Stimulated activated CD8-positive, alpha-beta memory T cell treated with anti-CD3 and anti-CD28 coated beads, Interleukin-4, amount 100 ng/mL, for 4 hours (primary cell): Measurements from ENCODE around the gene UBE2C.

Experiments
- DNase-seq, 2 donors: peaks; one replicate each; pipeline ENCODE4 v3.0.0-alpha.2; 2020; ENCODE audit warnings: low read depth in 2 of 2, low spot score in 1 of 2

The UBE2C gene

DNA sequence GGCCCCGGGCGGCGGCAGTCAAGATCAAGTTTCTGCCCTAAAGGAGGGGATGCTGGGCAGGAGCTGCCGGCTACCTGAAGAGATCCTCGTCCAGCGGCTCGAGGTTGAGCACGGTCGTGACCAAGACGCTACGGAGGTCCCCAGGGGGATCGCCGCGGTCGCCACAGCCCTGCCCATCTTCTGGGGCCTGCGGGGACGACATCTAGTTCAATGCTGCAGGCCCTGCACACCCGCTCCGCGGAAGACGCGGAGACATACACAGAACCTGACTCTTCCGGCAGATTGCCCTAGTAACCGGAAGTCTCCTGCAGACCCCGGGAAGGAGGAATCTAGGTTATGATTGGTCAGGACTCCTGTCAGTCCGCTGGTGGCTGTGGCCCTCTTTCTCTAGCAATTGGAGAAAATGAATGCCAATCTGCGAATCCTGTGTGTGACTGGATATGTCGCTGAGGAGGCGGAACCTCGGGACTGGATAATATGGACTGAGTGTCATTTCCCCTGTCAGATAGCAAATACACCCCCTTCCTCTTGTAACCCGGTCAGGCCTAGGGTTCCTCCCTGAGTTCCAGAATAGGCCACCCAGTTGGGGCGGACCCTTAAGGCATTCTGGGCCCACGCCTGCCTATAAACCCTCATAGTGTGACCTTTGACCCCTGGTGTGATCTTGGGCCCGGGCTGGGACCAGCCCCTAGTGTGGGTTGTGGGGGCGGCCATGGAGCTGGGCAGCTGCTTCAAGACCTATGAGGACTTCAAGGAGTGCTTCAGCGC, 44.9 kb downstream of the UBE2C start, which contains the start of the genes ACOT8 and ZSWIM3:
Gene ACOT8 (minus strand): TSS at position 279 of the 768 bp plus-strand sequence. CDS start 77 bp downstream, at position 202.
Gene ZSWIM3 (plus strand): TSS at position 501 of the 768 bp plus-strand sequence. CDS start 212 bp downstream, at position 713.
- peak; percentile 81 for DNase-seq

DNA sequence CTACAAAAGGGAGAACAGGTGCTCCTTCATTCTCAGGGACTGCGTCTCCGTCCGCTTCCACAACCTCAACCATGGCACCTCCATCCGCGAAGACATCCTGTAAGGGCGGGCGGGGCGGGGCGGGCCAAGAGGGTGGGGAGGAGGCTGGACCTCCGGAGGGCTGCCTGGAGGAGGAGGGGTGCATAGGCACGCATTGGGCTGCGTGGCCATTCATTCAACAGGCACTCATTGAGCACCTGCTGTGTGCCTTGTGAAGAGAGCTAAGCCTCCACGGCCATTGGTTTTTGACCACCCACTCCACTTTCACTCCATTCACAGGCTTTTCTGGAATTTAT, 45.4 kb downstream of the UBE2C start:
- no peak for DNase-seq

DNA sequence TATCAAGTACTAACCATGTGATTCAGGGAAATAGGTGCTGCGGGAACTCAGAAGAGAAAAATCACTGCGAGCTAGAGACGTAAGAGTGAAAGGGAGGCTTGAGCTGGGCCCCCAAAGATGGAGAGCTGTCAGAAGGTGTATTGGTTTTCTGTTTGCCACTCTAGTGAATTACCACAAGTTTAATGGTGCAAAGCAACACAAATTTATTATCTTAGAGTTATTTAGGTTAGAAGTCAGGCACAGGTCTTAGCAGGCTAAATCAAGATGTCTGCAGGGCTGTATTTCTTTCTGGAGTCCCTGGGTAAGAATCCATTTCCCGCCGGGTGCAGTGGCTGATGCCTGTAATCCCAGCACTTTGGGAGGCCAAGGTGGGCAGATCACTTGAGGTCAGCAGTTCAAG, 47.5 kb downstream of the UBE2C start:
- no peak for DNase-seq

DNA sequence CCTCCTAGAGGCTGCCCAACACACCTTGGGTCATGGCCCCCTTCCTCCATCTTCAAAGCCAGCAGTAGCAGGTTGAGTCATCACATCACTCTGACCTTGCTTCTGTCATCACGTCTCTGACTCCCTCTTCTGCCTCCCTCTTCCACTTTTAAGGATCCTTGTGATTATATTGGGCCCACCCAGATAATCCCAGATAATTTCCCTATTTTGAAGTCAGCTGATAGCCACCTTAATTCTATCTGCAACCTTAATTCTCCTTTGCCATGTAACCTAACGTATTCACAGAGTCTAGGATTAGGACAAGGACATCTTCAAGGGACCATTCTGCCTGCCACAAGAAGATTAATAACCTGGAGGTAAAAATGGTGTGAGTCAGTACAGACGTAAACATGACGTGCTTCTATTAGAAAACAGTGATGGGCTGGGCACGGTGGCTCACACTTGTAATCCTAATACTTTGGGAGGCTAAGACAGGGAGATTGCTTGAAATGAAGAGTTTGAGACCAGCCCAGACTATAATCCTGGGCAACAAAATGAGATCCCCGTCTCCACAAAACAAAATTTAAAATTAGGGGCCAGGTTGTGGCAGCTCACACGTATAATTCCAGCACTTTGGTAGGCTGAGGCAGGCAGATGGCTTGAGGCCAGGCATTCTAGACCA, 48.2 kb downstream of the UBE2C start:
- DNase-seq = no peak

DNA sequence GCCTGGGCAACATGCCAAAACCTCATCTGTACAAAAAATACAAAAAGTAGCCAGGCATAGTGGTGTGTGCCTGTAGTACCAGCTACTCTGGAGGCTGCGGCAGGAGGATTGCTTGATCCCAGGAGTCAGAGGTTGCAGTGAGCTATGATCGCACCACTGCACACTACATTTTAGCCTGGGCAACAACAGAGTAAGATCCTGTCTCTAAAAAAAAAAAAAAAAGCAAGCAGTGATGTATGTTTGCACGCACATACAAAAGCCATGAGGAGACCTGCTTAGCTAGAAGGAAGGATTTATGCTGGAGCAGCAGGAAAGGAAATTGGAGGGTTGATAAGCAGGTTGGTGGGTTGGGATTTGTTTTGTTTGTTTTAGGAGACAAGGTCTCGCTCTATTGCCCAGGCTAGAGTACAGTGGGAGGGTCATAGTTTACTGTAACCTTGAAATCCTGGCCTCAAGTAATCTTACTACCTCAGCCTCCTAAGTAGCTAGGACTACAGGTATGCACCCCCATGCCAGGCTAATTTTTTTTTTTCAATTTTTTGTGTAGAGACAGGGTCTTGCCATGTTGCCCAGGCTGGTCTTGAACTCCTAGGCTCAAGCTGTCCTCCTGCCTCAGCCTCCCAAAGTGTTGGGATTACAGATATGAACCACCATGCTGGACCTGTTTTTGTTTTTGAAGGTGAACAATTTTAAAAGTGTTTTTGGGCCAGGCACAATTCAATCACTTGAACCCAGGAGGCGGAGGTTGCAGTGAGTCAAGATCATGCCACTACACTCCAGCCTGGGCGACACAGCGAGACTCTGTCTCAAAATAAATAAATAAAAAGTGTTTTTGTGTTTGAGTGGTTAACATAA, 49.0 kb downstream of the UBE2C start:
- DNase-seq = no peak

DNA sequence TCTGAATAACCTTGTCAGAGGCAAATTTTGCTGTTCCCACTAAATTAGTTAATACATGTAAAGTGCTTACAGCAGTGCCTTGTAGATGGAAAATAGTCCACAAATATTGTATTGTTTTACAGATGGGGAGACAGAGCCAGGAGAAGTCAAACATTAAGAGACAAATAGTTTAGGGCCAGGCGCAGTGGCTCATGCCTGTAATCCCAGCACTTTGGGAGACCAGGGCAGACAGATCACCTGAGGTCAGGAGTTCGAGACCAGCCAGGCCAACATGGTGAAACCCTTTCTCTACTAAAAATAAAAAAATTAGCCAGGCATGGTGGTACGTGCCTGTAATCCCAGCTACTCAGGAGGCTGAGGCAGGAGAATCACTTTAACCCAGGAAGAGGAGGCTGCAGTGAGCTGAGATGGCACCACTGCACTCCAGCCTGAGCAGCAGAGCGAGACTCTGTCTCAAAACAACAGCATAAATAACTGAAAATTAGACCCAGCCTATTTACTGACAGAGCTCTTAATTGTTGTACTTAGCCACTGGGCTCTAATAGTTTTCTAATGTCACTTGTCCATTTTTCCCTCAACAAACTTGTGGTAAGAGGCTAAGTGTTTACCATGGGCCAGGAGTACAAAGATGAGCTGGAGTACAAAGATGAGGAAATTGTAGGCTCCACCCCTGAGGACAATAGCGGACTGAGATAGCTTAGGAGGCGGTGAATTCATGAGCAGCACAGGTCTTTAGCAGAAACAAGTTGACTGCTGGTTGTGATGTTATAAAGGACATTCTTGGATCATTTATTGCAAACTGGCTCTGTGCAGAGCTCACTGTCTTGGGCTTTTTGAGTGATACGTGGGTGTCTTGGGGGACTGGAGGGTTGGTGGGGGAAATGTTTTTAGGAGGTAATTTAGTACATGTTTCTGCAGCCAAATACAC, 51.4 kb downstream of the UBE2C start:
- DNase-seq = no peak

DNA sequence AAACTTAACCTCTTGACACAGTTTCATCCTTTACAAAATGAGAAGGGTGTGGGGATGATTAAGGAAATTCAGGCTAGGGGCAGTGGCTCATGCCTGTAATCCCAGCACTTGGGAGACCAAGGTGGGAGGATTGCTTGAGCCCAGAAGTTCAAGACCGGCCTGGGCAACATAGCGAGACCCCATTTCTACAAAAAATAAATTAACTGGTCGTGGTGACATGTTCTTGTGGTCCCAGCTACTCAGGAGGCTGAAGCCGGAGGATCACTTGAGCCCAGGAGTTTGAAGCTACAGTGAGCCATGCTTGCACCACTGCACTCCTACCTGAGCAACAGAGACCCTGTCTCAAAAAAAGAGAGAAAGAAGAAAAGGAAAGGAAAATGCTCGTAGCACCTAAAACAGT, 54.0 kb downstream of the UBE2C start:
- no peak for DNase-seq
